Amygdala (tissue), 56 donors: ENCODE results near the gene RRP15.

Experiments
- DNase-seq, 56 donors: peaks; one replicate each; lab custom pipeline; 2025; lab: John Stamatoyannopoulos, UW

Gene RRP15

GRCh38 chr1:218380125-218380977 lies 95.3 kb downstream of the RRP15 start:
- peak in 5 of 56 donors; percentile 2 to 41 (median 24) for DNase-seq

- no peak for DNase-seq
Measured at GRCh38 chr1:218382261-218382660, 97.2 kb downstream of the RRP15 start.

GRCh38 chr1:218383051-218383450 lies 98.0 kb downstream of the RRP15 start:
- no peak for DNase-seq

- DNase-seq = no peak
Measured at GRCh38 chr1:218383681-218384080, 98.6 kb downstream of the RRP15 start.

GRCh38 chr1:218384581-218384993 lies 99.5 kb downstream of the RRP15 start:
- no peak for DNase-seq
